Kidney (tissue), 14 donors: ENCODE results near the gene BCL2L1. TPM values are rescaled to one million over a fixed set of nuclear protein-coding genes. Genes with fewer than 3 reads are reported as not detected.
A peak's percentile ranks its signal among the peaks of the same experiment; 100 is the strongest.

ENCODE experiments used
- DNase-seq, 5 donors: peaks; one replicate each; pipeline ENCODE4 v3.0.0-alpha.2; 2013 to 2020
- FAIRE-seq: peaks from 2 replicates; lab custom pipeline; 2012; peaks lifted over from hg19 to GRCh38; lab: Jason Lieb, UNC
- H3K27ac ChIP-seq, 2 donors: one replicate each; pipeline ENCODE4 v1.7.0; 2013; ENCODE audit warnings: low read depth in 2 of 2, low read length in 2 of 2, inconsistent platforms in 1 of 2
- H3K27me3 ChIP-seq: one replicate; pipeline ENCODE4 v1.7.1; 2013; ENCODE audit warnings: low read length, inconsistent platforms; ENCODE audit not compliant: control insufficient read depth, insufficient read depth
- H3K36me3 ChIP-seq, 3 donors: one replicate each; pipeline versions ENCODE4 v1.7.0 to v1.7.1; 2013; ENCODE audit warnings: low read length in 3 of 3, control low read depth in 1 of 3, inconsistent platforms in 1 of 3; ENCODE audit not compliant: insufficient read depth in 3 of 3, control insufficient read depth in 2 of 3
- H3K4me1 ChIP-seq, 3 donors: one replicate each; pipeline versions ENCODE4 v1.7.0 to v1.7.1; 2013; ENCODE audit warnings: low read length in 3 of 3, inconsistent platforms in 1 of 3, low read depth in 1 of 3; ENCODE audit not compliant: control insufficient read depth in 2 of 3, insufficient read depth in 2 of 3
- H3K4me3 ChIP-seq, 3 donors: one replicate each; pipeline versions ENCODE4 v1.7.0 to v1.8.1; 2013; ENCODE audit warnings: low read length in 3 of 3, control low read depth in 1 of 3, inconsistent platforms in 1 of 3
- H3K9ac ChIP-seq, 3 donors: one replicate each; pipeline versions ENCODE4 v1.7.0 to v1.7.1; 2013; ENCODE audit warnings: low read length in 3 of 3, control low read depth in 1 of 3, inconsistent platforms in 1 of 3
- H3K9me3 ChIP-seq, 3 donors: one replicate each; pipeline versions ENCODE4 v1.7.0 to v1.7.1; 2013; ENCODE audit warnings: low read length in 3 of 3, control low read depth in 1 of 3, inconsistent platforms in 1 of 3; ENCODE audit not compliant: control insufficient read depth in 2 of 3, insufficient read depth in 1 of 3
- CTCF ChIP-seq: IDR thresholded peaks from 3 replicates; pipeline ENCODE4 v1.5.1; 2012; ENCODE audit warnings: mild to moderate bottlenecking, moderate library complexity, borderline replicate concordance; ENCODE audit not compliant: insufficient read depth; ENCODE audit errors: extremely low read depth
- intact Hi-C: fragments of 100-400 bp; cut with DNase I; formaldehyde crosslinking; loops from one replicate; pipeline ENCODE4 v1.11.1; 2022
- polyA plus RNA-seq: library from polyadenylated mRNA; stranded (reverse); fragments of 350-450 nt; fragmentation: Illumina TruSeq; extraction: RNeasy Lipid Tissue Mini Kit (QIAGEN cat#74804); gene quantifications from one replicate; pipeline ENCODE4 v1.2.3, GENCODE V29; 2014; ENCODE audit warnings: low read depth, low replicate concordance; ENCODE audit not compliant: insufficient read depth
- total RNA-seq: library from RNA; stranded (reverse); fragmentation: NEBNext Ultra II Directional; extraction: Animal tissue kit (Norgen Biotek cat#: 25700); gene quantifications from one replicate; pipeline ENCODE4 v1.2.1, GENCODE V29; 2021
- donor health status: control.
- donor health status: control.
- donor health status: control.
- donor health status: control.
- donor health status: control.
- donor health status: DM: yes; HTN: yes; CAD: no.
- donor health status: Normal renal cell carcinoma (clear cell type).

BCL2L1 gene
- total and polyA plus RNA-seq, 2 donors from 2014 or later: 132 to 139 TPM

GRCh38 chr20:31721408-31722256, 1.0 kb downstream of the BCL2L1 start:
- H3K36me3 ChIP-seq: peaks cover 0 to 7% (median 0%) of the 10 kb centered on the region in 3 donors
- intact Hi-C loops: loop anchor here (5.0 kb wide), 2 partner anchors 39 to 54 kb away; no protein-coding TSS in a partner anchor
- H3K4me3 ChIP-seq: peak overlapping the region; percentile 75 to 85 (median 76)
- peaks cover 4 to 32% (median 28%) of the 10 kb centered on the region in 3 donors for H3K4me1 ChIP-seq
- peak overlapping the region; percentile 98 to 99 for H3K27ac ChIP-seq
- FAIRE-seq: no peak
- DNase-seq: peak in 1 of 5 donors; percentile 54
- TF ChIP-seq CTCF: no peak
- H3K9me3 ChIP-seq: no peaks in the 10 kb centered on the region
- peak overlapping the region; percentile 43 to 97 (median 57) for H3K9ac ChIP-seq
- H3K27me3 ChIP-seq: no peaks in the 10 kb centered on the region

- no peaks in the 10 kb centered on the region for H3K27me3 ChIP-seq
- H3K36me3 ChIP-seq: peaks cover 0 to 7% (median 0%) of the 10 kb centered on the region in 3 donors
- peak; percentile 18 for TF ChIP-seq CTCF
- DNase-seq (peak in 4 of 5 donors; percentile 66 to 79 (median 68)), FAIRE-seq (no peak)
- peak overlapping the region; percentile 98 to 99 for H3K27ac ChIP-seq
- peak overlapping the region; percentile 43 to 97 (median 57) for H3K9ac ChIP-seq
- peaks cover 4 to 35% (median 32%) of the 10 kb centered on the region in 3 donors for H3K4me1 ChIP-seq
- peak overlapping the region; percentile 63 to 85 (median 76) for H3K4me3 ChIP-seq
- intact Hi-C loops: loop anchor here (5.0 kb wide), 2 partner anchors 38 to 53 kb away; no protein-coding TSS in a partner anchor
- no peaks in the 10 kb centered on the region for H3K9me3 ChIP-seq
Measured at GRCh38 chr20:31720486-31721407, 1.9 kb downstream of the BCL2L1 start.

GRCh38 chr20:31719644-31720485, 2.8 kb downstream of the BCL2L1 start:
- no peak for TF ChIP-seq CTCF
- H3K36me3 ChIP-seq: peaks cover 0 to 7% (median 0%) of the 10 kb centered on the region in 3 donors
- FAIRE-seq (no peak), DNase-seq (peak in 4 of 5 donors; percentile 80 to 91 (median 84))
- intact Hi-C loops: loop anchor here (5.0 kb wide), 2 partner anchors 38 to 53 kb away; no protein-coding TSS in a partner anchor
- H3K27ac ChIP-seq: peak overlapping the region; percentile 98 to 99
- no peaks in the 10 kb centered on the region for H3K9me3 ChIP-seq
- peak overlapping the region; percentile 63 to 85 (median 76) for H3K4me3 ChIP-seq
- peak overlapping the region; percentile 43 to 97 (median 57) for H3K9ac ChIP-seq
- H3K4me1 ChIP-seq: peaks cover 4 to 37% (median 36%) of the 10 kb centered on the region in 3 donors
- H3K27me3 ChIP-seq: no peaks in the 10 kb centered on the region
